Peyer's patch (tissue), 4 donors: ENCODE results near the gene RNF44.

Source experiments
- CTCF ChIP-seq, 6 experiments: fragments of 450-650 bp in 4 of 6; fragments of 200-600 bp in 2 of 6; sonication (generic) in 1 of 6; IDR thresholded peaks; one replicate each; pipeline ENCODE4 v1.5.1; 2017 to 2019; ENCODE audit warnings: antibody characterized with exemption in 6 of 6, mild to moderate bottlenecking in 3 of 6, moderate library complexity in 1 of 6
- POLR2A ChIP-seq, 2 donors: fragments of 450-650 bp; IDR thresholded peaks; one replicate each; pipeline ENCODE4 v1.5.1; 2017; ENCODE audit warnings: antibody characterized with exemption in 2 of 2, mild to moderate bottlenecking in 2 of 2, moderate library complexity in 2 of 2

GRCh38 chr5:176499273-176499672 lies 37.9 kb downstream of the RNF44 start:
- TF ChIP-seq CTCF (IDR thresholded peaks at IDR 0.05) (no peak), POLR2A (IDR thresholded peaks at IDR 0.05) (no peak)
